Stimulated activated CD8-positive, alpha-beta memory T cell treated with anti-CD3 and anti-CD28 coated beads, Interleukin-15, amount 100 ng/mL, for 24 hours (primary cell): ENCODE data around the gene PGAP3.

Experiments
- DNase-seq: peaks from one replicate; pipeline ENCODE4 v3.0.0-alpha.2; 2020; ENCODE audit warnings: low read depth

Gene PGAP3

GRCh38 chr17:39621523-39622379 lies 66.1 kb downstream of the PGAP3 start:
- DNase-seq = peak; percentile 89
